Parathyroid adenoma (tissue), 2 donors: ENCODE results near the gene CEP162.
"Not testable (repeated sequence)": the region's sequence is repeated elsewhere in the genome, so short reads cannot be mapped to it uniquely, and the experiment has no call there.

ENCODE experiments used
- H2AFZ ChIP-seq: fragments of 300-600 bp; sonication (generic); one replicate; pipeline ENCODE4 v1.7.0; 2017; ENCODE audit warnings: antibody characterized with exemption, mild to moderate bottlenecking
- H3K27ac ChIP-seq: fragments of 300-600 bp; sonication (generic); one replicate; pipeline ENCODE4 v1.7.0; 2017
- H3K27me3 ChIP-seq: fragments of 300-600 bp; sonication (generic); one replicate; pipeline ENCODE4 v1.7.0; 2017; ENCODE audit warnings: low read length; ENCODE audit not compliant: control insufficient read depth, insufficient read depth
- H3K36me3 ChIP-seq: fragments of 300-600 bp; sonication (generic); one replicate; pipeline ENCODE4 v1.7.0; 2017; ENCODE audit warnings: low read length; ENCODE audit not compliant: control insufficient read depth, insufficient read depth
- H3K4me1 ChIP-seq: fragments of 300-600 bp; sonication (generic); one replicate; pipeline ENCODE4 v1.7.0; 2017; ENCODE audit warnings: control low read depth
- H3K4me2 ChIP-seq: fragments of 300-600 bp; sonication (generic); one replicate; pipeline ENCODE4 v1.7.0; 2017; ENCODE audit warnings: low read length
- H3K4me3 ChIP-seq: fragments of 300-600 bp; sonication (generic); one replicate; pipeline ENCODE4 v1.7.0; 2017; ENCODE audit warnings: low read depth, low read length
- H3K79me2 ChIP-seq: fragments of 300-600 bp; sonication (generic); one replicate; pipeline ENCODE4 v1.7.0; 2017; ENCODE audit warnings: control low read depth
- H3K9ac ChIP-seq: fragments of 300-600 bp; sonication (generic); one replicate; pipeline ENCODE4 v1.7.0; 2017; ENCODE audit warnings: mild to moderate bottlenecking
- H3K9me3 ChIP-seq: fragments of 300-600 bp; sonication (generic); one replicate; pipeline ENCODE4 v1.7.0; 2017; ENCODE audit warnings: low read length; ENCODE audit not compliant: control insufficient read depth
- TF ChIP-seq, protein P1 (sequence below): fragments of 300-600 bp; sonication (generic); IDR thresholded peaks from one replicate; pipeline ENCODE4 v1.7.0; 2017; ENCODE audit warnings: antibody characterized with exemption, mild to moderate bottlenecking
- donor health status: primary hyperparathyroidism.

Gene CEP162

DNA sequence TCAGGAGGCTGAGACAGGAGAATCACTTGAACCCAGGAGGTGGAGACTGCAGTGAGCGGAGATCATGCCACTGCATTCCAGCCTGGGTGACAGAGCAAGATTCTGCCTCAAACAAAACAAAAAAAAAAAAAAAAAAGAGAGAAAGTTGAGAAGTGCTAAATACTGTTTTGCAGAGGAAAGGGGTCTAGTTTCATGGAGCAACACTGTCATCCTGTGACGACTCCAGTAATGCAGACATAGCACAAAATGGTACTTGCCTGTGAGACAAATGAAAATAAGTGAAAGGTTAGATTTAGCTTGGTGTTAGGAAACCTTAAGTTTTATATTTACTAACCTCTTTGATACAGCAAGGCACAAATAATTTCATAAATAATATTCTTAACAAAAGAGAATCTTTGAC is 29.7 kb downstream of the CEP162 start:
- Histone ChIP-seq H3K4me1 (no peaks in the 10 kb centered on the region), H3K4me2 (no peak overlapping the region), H3K9ac (no peak overlapping the region), H2AFZ (no peak overlapping the region), H3K9me3 (no peaks in the 10 kb centered on the region), H3K36me3 (no peaks in the 10 kb centered on the region), H3K4me3 (no peak overlapping the region), H3K27me3 (no peaks in the 10 kb centered on the region), H3K27ac (no peak overlapping the region), H3K79me2 (no peaks in the 10 kb centered on the region)
- TF ChIP-seq, protein P1, sequence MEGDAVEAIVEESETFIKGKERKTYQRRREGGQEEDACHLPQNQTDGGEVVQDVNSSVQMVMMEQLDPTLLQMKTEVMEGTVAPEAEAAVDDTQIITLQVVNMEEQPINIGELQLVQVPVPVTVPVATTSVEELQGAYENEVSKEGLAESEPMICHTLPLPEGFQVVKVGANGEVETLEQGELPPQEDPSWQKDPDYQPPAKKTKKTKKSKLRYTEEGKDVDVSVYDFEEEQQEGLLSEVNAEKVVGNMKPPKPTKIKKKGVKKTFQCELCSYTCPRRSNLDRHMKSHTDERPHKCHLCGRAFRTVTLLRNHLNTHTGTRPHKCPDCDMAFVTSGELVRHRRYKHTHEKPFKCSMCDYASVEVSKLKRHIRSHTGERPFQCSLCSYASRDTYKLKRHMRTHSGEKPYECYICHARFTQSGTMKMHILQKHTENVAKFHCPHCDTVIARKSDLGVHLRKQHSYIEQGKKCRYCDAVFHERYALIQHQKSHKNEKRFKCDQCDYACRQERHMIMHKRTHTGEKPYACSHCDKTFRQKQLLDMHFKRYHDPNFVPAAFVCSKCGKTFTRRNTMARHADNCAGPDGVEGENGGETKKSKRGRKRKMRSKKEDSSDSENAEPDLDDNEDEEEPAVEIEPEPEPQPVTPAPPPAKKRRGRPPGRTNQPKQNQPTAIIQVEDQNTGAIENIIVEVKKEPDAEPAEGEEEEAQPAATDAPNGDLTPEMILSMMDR: no peak

DNA sequence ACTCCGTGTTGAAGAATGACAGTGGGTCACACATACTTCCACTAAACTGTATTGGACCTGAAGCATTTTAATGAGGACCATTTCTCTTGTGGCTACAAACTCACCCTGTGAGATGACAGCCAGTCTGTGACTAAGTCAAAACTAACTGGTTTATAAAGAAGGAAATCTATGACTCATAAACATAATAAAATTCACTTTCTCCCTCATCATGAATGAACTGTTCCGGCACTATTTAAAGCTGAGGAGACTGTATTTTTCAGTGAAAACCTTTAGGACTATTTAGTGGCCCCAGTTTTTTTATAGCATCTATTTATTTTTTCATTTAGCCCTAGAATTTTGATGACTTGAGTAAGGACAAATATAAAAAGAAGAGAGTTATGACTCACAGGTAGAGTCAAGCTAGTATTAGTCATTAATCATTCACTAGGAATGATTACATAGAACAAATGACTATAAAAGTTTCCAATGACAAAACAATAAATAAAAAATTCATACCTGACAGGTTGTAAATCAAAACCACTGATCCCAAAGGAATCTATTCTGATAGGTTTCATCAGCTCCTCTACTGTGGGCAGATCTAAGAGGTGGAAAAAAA is 34.2 kb downstream of the CEP162 start:
- Histone ChIP-seq H3K27me3 (no peaks in the 10 kb centered on the region), H3K9me3 (no peaks in the 10 kb centered on the region), H3K36me3 (no peaks in the 10 kb centered on the region), H3K4me3 (no peak overlapping the region), H3K4me1 (no peaks in the 10 kb centered on the region), H2AFZ (no peak overlapping the region), H3K4me2 (no peak overlapping the region), H3K79me2 (no peaks in the 10 kb centered on the region), H3K9ac (no peak overlapping the region), H3K27ac (no peak overlapping the region)
- TF ChIP-seq, protein P1: no peak

DNA sequence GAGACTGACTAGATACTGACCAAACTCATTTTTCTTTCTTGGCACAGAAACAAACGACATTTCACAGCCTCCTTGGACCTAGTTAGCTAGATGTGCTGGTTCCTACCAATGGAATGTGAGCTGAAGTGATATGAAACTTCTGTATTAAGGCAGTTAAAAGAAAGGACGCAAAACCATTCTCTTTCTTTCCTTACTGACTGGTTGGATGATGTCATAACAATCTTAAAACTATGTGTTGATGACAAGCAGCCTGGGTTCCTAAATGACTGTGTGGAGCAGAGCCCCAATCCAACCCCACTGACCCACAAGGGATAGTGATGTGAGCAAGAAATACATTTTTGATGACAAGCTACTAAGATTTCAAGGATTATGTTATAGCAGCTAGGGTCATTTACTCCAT is 35.6 kb downstream of the CEP162 start:
- H3K79me2 ChIP-seq: no peaks in the 10 kb centered on the region

DNA sequence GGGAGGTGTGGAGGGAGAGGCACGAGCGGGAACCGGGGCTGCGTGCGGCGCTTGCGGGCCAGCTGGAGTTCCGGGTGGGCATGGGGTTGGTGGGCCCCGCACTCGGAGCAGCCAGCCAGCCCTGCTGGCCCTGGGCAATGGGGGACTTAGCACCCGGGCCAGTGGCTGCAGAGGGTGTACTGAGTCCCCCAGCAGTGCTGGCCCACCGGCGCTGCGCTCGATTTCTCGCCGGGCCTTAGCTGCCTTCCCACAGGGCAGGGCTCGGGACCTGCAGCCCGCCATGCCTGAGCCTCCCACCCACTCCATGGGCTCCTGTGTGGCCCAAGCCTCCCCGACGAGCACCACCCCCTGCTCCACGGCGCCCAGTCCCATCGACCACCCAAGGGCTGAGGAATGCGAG is 38.1 kb downstream of the CEP162 start:
- not testable (repeated sequence) for H3K4me2 ChIP-seq, H3K9ac ChIP-seq, H2AFZ ChIP-seq, H3K79me2 ChIP-seq, H3K4me1 ChIP-seq, H3K27ac ChIP-seq, H3K9me3 ChIP-seq, H3K4me3 ChIP-seq, H3K27me3 ChIP-seq, H3K36me3 ChIP-seq

More for the DNA sequence above, 35.6 kb downstream of the CEP162 start:
- Histone ChIP-seq H3K36me3 (no peaks in the 10 kb centered on the region), H3K27ac (no peak overlapping the region), H2AFZ (no peak overlapping the region), H3K9me3 (no peaks in the 10 kb centered on the region), H3K9ac (no peak overlapping the region), H3K4me2 (no peak overlapping the region), H3K27me3 (no peaks in the 10 kb centered on the region), H3K4me3 (no peak overlapping the region), H3K4me1 (no peaks in the 10 kb centered on the region)
- TF ChIP-seq, protein P1: no peak

DNA sequence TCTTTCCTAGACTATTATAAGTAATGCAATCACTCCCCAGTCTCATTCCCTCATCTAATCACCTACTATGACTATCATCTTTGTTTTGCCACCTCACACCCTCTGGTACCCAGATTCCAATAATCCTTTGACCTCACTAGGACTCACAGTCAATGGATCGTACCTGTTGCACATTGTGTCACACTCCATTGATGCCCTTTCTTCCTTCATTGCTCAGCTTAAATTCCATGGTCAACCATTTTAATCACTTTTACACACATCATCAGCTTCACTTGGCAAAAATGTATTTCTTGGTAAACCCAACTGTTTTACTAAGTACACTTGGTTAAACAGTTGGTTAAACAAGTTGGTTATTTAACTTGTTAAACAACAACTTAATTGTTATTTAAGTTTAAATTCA is 44.0 kb downstream of the CEP162 start:
- no peak overlapping the region for H3K9ac ChIP-seq
- no peaks in the 10 kb centered on the region for H3K27me3 ChIP-seq
- TF ChIP-seq, protein P1: no peak
- no peaks in the 10 kb centered on the region for H3K9me3 ChIP-seq
- no peaks in the 10 kb centered on the region for H3K79me2 ChIP-seq
- H2AFZ ChIP-seq: no peak overlapping the region
- no peaks in the 10 kb centered on the region for H3K36me3 ChIP-seq
- H3K4me3 ChIP-seq: no peak overlapping the region
- no peaks in the 10 kb centered on the region for H3K4me1 ChIP-seq
- no peak overlapping the region for H3K4me2 ChIP-seq
- H3K27ac ChIP-seq: no peak overlapping the region
